Uterus (tissue), 4 donors: ENCODE measurements around the gene GNAS-AS1. TPM values are rescaled to one million over a fixed set of nuclear protein-coding genes. Genes with fewer than 3 reads are reported as not detected.

Experiments
- DNase-seq, 2 donors: peaks; one replicate each; pipeline ENCODE4 v3.0.0-alpha.2; 2019 to 2020
- H3K27ac ChIP-seq, 2 donors: fragments of 200-600 bp; sonication (generic); 1 replicate in 1 of 2; 2 replicates in 1 of 2; pipeline ENCODE4 v1.5.1; 2016 to 2018
- H3K27me3 ChIP-seq, 2 donors: fragments of 200-600 bp; sonication (generic); one replicate each; pipeline ENCODE4 v1.5.1; 2018 to 2019; ENCODE audit warnings: control low read depth in 1 of 2
- H3K36me3 ChIP-seq, 2 donors: fragments of 200-600 bp; sonication (generic); one replicate each; pipeline ENCODE4 v1.5.1; 2019; ENCODE audit warnings: control low read depth in 1 of 2
- H3K4me1 ChIP-seq, 2 donors: fragments of 200-600 bp; sonication (generic); one replicate each; pipeline ENCODE4 v1.5.1; 2018 to 2019; ENCODE audit warnings: control low read depth in 1 of 2
- H3K4me3 ChIP-seq, 2 donors: fragments of 200-600 bp; sonication (generic); 1 replicate in 1 of 2; 2 replicates in 1 of 2; pipeline ENCODE4 v1.5.1; 2018 to 2019; ENCODE audit warnings: mild to moderate bottlenecking in 1 of 2
- H3K9me3 ChIP-seq, 2 donors: fragments of 200-600 bp; sonication (generic); one replicate each; pipeline ENCODE4 v1.5.1; 2019; ENCODE audit warnings: control low read depth in 1 of 2
- POLR2A ChIP-seq, 2 donors: fragments of 450-650 bp; IDR thresholded peaks; one replicate each; pipeline ENCODE4 v1.6.1; 2016; ENCODE audit warnings: antibody characterized with exemption in 2 of 2, mild to moderate bottlenecking in 1 of 2, moderate library complexity in 1 of 2
- intact Hi-C: fragments of 100-400 bp; cut with DNase I; formaldehyde crosslinking; loops from one replicate; pipeline ENCODE4 v1.15.1; 2023; ENCODE audit warnings: low total_unique reads
- total RNA-seq, 4 donors: library from RNA; depleted of rRNA in 3 of 4; stranded (reverse); fragments of >200 nt in 3 of 4; gene quantifications; one replicate each; pipeline versions ENCODE4 v1.1.0 to v1.2.4, GENCODE V29; 2014 to 2023
- TF ChIP-seq, protein P1 (sequence below), 4 experiments: fragments of 200-600 bp in 2 of 4; fragments of 450-650 bp in 2 of 4; sonication (generic) in 2 of 4; IDR thresholded peaks; one replicate each; pipeline ENCODE4 v1.5.1; 2016 to 2019; ENCODE audit warnings: antibody characterized with exemption in 4 of 4, mild to moderate bottlenecking in 2 of 4, moderate library complexity in 1 of 4
- donor health status: DM: yes; HTN: yes; CAD: no.

The GNAS-AS1 gene
- total RNA-seq, 4 donors from 2014 or later, result 0.77 to 3.4 (median 1.2) TPM; not detected in 1

GRCh38 chr20:58791286-58791685 lies 59.4 kb downstream of the GNAS-AS1 start:
- DNase-seq, result no peak
- Histone ChIP-seq H3K4me1 (no peaks in the 10 kb centered on the region), H3K9me3 (no peaks in the 10 kb centered on the region), H3K27me3 (no peaks in the 10 kb centered on the region), H3K36me3 (no peaks in the 10 kb centered on the region), H3K27ac (no peak overlapping the region), H3K4me3 (no peak overlapping the region)
- no peak for TF ChIP-seq POLR2A (IDR thresholded peaks at IDR 0.05)
- TF ChIP-seq, protein P1, sequence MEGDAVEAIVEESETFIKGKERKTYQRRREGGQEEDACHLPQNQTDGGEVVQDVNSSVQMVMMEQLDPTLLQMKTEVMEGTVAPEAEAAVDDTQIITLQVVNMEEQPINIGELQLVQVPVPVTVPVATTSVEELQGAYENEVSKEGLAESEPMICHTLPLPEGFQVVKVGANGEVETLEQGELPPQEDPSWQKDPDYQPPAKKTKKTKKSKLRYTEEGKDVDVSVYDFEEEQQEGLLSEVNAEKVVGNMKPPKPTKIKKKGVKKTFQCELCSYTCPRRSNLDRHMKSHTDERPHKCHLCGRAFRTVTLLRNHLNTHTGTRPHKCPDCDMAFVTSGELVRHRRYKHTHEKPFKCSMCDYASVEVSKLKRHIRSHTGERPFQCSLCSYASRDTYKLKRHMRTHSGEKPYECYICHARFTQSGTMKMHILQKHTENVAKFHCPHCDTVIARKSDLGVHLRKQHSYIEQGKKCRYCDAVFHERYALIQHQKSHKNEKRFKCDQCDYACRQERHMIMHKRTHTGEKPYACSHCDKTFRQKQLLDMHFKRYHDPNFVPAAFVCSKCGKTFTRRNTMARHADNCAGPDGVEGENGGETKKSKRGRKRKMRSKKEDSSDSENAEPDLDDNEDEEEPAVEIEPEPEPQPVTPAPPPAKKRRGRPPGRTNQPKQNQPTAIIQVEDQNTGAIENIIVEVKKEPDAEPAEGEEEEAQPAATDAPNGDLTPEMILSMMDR (IDR thresholded peaks at IDR 0.05), result no peak
- intact Hi-C loops, result no loop called here

DNA sequence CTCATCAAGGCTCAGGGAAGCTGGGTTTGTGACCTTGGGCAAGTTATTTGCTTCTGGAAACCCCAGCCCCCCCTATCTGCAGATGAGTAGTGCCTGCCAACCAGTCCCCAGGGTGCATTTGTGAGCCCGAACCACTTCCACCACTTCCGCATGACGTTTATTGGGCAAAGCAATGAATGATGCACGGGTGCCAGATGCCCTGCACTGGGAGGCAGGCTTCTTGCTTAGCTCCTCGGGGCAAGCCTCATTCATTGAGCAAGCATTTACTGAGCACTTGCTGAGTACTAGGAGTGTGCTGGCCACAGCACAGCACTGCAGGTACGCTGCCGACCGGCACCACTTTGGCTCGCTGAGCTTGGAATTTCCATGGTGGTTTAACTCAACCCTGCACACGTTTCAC lies 60.2 kb downstream of the GNAS-AS1 start:
- no peak overlapping the region for H3K27ac ChIP-seq
- DNase-seq, result no peak
- no peaks in the 10 kb centered on the region for H3K9me3 ChIP-seq
- no peak overlapping the region for H3K4me3 ChIP-seq
- no peaks in the 10 kb centered on the region for H3K27me3 ChIP-seq
- intact Hi-C loops, result no loop called here
- H3K36me3 ChIP-seq, result no peaks in the 10 kb centered on the region
- no peaks in the 10 kb centered on the region for H3K4me1 ChIP-seq
- TF ChIP-seq, protein P1 (IDR thresholded peaks at IDR 0.05), result no peak
- TF ChIP-seq POLR2A (IDR thresholded peaks at IDR 0.05), result no peak

DNA sequence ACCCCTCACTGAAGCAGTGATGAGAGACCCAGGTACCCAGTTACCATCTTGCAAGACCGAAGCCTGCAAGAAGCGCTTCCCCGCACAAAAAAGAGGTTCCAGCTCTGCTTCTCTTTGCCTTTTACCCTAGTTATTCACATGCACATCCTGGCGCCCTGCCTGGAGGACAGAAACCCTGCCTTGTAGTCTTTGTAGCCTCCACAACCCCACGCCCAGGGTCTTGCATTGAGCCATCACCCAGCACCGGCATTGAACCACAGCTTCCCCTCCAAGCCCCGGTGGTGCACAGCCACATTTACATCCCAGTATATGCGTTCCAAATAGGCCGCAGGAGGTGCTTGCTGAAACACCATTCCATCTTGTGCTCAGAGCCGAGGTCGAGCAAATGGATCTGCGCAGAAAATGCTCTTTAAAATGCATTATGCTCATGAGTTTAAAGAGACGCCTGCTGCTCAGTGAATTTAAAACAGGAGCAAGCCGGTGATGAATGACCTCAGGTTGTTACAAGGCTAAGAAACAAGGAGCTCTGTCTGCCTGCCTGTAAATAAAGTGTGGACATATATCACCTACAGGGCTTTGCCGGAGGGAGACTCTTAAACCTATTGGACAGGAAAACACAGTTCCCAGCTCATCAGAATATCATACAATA lies 61.7 kb downstream of the GNAS-AS1 start:
- Histone ChIP-seq H3K36me3 (no peaks in the 10 kb centered on the region), H3K4me1 (no peaks in the 10 kb centered on the region), H3K9me3 (no peaks in the 10 kb centered on the region), H3K27me3 (no peaks in the 10 kb centered on the region), H3K27ac (no peak overlapping the region), H3K4me3 (no peak overlapping the region)
- intact Hi-C loops, result no loop called here
- TF ChIP-seq POLR2A (IDR thresholded peaks at IDR 0.05), result no peak
- TF ChIP-seq, protein P1 (IDR thresholded peaks at IDR 0.05), result no peak
- DNase-seq, result no peak

GRCh38 chr20:58787211-58788005 lies 63.3 kb downstream of the GNAS-AS1 start:
- no peaks in the 10 kb centered on the region for H3K9me3 ChIP-seq
- no peaks in the 10 kb centered on the region for H3K4me1 ChIP-seq
- no peaks in the 10 kb centered on the region for H3K27me3 ChIP-seq
- TF ChIP-seq POLR2A (IDR thresholded peaks at IDR 0.05), result no peak
- intact Hi-C loops, result no loop called here
- DNase-seq, result no peak
- no peak overlapping the region for H3K27ac ChIP-seq
- H3K36me3 ChIP-seq, result no peaks in the 10 kb centered on the region
- no peak overlapping the region for H3K4me3 ChIP-seq

DNA sequence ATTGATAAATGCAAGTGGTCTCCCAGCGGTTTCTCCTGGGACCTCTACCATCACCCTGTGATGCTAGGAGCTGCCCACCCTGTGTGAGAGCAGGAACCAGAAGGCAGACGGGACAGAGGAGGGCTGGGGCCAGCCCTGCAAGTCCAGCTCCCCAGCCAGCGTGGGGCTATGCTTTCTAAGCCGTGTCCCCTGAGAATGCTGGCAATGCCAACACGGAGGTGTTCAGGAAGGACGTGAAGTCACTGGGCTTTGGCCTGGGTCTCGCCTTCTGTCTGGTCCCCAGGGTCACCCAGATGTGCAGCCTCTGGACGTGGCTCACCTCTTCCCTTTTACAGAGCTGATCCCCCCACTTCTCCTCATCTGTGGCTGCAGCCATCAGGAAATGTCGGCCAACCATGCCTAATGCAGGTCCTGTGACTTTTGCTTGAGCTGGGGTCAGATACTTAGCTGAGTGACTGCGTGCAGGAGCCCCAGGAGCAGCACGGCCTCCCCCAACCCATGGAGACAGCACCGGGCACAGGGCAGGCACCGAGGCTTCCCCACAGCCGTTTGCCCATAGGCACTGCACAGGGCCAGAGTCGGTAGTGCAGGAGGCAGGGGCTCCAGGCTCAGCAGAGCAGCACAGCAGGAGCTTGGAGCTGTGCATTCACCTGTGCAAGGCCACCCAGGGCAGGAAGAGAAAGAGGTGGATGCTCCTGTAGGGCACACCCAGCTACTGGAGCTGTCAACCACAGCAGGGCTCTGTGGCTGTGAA lies 66.2 kb downstream of the GNAS-AS1 start:
- H3K4me3 ChIP-seq, result no peak overlapping the region
- no peaks in the 10 kb centered on the region for H3K36me3 ChIP-seq
- no peaks in the 10 kb centered on the region for H3K27me3 ChIP-seq
- TF ChIP-seq, protein P1 (IDR thresholded peaks at IDR 0.05), result no peak
- TF ChIP-seq POLR2A (IDR thresholded peaks at IDR 0.05), result no peak
- no peaks in the 10 kb centered on the region for H3K4me1 ChIP-seq
- H3K27ac ChIP-seq, result no peak overlapping the region
- intact Hi-C loops, result no loop called here
- H3K9me3 ChIP-seq, result no peaks in the 10 kb centered on the region
- no peak for DNase-seq
